Measurements from ENCODE around the gene SPAG16.
A peak's percentile ranks its signal among the peaks of the same experiment; 100 is the strongest.

Gene SPAG16

DNA sequence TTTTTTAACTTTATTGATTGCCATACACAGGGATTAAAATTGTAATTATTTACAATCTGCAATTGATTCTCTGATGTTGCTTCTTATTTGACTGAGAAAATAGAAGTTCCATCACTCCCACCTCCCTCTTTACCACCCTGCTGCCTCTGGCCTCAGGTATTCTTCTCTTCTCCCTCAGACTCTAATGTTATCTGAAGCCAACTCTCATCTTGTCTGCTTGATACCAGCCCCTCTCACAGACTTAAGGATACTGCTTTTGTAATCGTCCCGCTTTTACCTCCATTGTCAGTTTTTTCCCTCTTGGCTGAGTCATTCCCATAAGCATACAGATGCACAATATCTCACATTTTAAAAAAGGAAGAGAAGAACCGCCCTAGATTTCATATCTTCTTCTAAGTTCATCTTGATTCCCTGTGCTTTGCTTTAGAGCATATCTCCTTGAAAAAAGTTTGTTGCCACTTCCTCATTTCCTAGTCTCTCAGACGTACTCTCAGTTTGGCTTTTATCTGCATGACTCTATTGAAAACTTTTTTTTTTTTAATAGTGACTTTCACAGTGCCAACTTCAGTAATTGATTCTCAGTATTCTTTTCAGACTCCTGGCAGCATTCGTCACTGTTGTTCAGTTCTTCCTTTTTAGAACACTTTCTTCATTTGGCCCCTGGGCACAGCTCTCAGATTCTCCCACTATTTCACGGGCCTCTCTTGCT lies 31.1 kb downstream of the SPAG16 start:
- no peaks in the 10 kb centered on the region for H3F3A ChIP-seq (ENCODE audit: low read depth)
- H3K4me2 ChIP-seq (ENCODE audit: low read depth, low read length, poor library complexity, severe bottlenecking), result no peak overlapping the region
- H3K4me1 ChIP-seq (ENCODE audit: insufficient read depth, low read length, poor library complexity, severe bottlenecking), result no peaks in the 10 kb centered on the region
- H4K20me1 ChIP-seq (ENCODE audit: insufficient read depth, low read length, poor library complexity, severe bottlenecking), result no peaks in the 10 kb centered on the region
- H3K9me2 ChIP-seq (replicated peaks; ENCODE audit: low read depth, low read length), result no peaks in the 10 kb centered on the region
- no peak overlapping the region for H3K9ac ChIP-seq (ENCODE audit: low read depth, low read length, poor library complexity, severe bottlenecking)
- no peak for TF ChIP-seq EZH2phosphoT487 (IDR thresholded peaks at IDR 0.05; ENCODE audit: borderline replicate concordance)
- no peak for TF ChIP-seq CTCF (conservative IDR thresholded peaks at IDR 0.05; ENCODE audit: low read length)
- H3K36me3 ChIP-seq (ENCODE audit: insufficient read depth, low read length), result no peaks in the 10 kb centered on the region
- H3K9me3 ChIP-seq (ENCODE audit: insufficient read depth, low read depth, low read length), result no peaks in the 10 kb centered on the region
- H3K79me2 ChIP-seq (ENCODE audit: insufficient read depth, low read length), result no peaks in the 10 kb centered on the region
- H2AFZ ChIP-seq (ENCODE audit: low read length), result peak overlapping the region; percentile 25; the same call in 1 of the 2 replicates
- no peaks in the 10 kb centered on the region for H3K27me3 ChIP-seq (ENCODE audit: insufficient read depth, low read length, poor library complexity, severe bottlenecking)
- H3K4me3 ChIP-seq (ENCODE audit: low read length, poor library complexity, severe bottlenecking), result no peak overlapping the region

DNA sequence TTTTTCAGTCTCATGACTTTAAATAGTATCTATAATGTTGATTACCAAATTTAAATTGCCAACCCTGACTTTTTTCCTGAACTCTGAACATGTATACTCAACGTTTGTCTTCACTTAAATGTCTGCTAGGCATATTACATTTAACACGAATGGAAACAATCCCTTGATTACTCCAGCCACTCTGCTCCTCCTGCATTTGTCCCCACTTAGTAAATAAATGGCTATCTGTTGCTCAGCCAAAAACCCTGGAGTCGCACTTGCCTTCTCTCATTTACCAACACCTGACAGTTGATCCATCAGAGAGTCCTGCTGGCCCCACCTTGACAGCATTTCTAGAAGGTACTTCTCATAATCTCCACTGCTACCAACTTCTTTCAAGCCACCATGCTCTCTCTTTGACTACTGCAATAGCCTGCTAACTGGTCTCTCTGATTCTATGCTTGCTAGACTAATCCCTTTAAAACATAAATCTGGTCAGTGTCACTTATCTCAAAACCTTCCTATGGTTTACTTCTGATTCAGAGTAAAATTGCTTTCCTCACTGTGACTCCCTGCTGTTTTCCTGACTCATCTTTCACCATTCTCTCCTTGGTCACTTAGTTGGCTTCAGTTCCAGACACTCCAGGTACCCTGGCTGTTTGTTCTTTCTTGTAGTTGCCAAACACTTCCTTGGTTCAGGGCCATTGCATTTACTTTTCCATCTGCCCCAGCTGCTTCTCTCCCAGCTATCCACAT lies 31.9 kb downstream of the SPAG16 start:
- H3K79me2 ChIP-seq (ENCODE audit: insufficient read depth, low read length), result no peaks in the 10 kb centered on the region
- no peak overlapping the region for H3K4me2 ChIP-seq (ENCODE audit: low read depth, low read length, poor library complexity, severe bottlenecking)
- H3K9me3 ChIP-seq (ENCODE audit: insufficient read depth, low read depth, low read length), result no peaks in the 10 kb centered on the region
- TF ChIP-seq CTCF (conservative IDR thresholded peaks at IDR 0.05; ENCODE audit: low read length) (no peak), EZH2phosphoT487 (IDR thresholded peaks at IDR 0.05; ENCODE audit: borderline replicate concordance) (no peak)
- H3K9me2 ChIP-seq (replicated peaks; ENCODE audit: low read depth, low read length), result no peaks in the 10 kb centered on the region
- H4K20me1 ChIP-seq (ENCODE audit: insufficient read depth, low read length, poor library complexity, severe bottlenecking), result no peaks in the 10 kb centered on the region
- no peaks in the 10 kb centered on the region for H3F3A ChIP-seq (ENCODE audit: low read depth)
- no peak overlapping the region for H3K4me3 ChIP-seq (ENCODE audit: low read length, poor library complexity, severe bottlenecking)
- H2AFZ ChIP-seq (ENCODE audit: low read length), result peak overlapping the region; percentile 25; the same call in 1 of the 2 replicates
- no peaks in the 10 kb centered on the region for H3K4me1 ChIP-seq (ENCODE audit: insufficient read depth, low read length, poor library complexity, severe bottlenecking)
- H3K36me3 ChIP-seq (ENCODE audit: insufficient read depth, low read length), result no peaks in the 10 kb centered on the region
- no peaks in the 10 kb centered on the region for H3K27me3 ChIP-seq (ENCODE audit: insufficient read depth, low read length, poor library complexity, severe bottlenecking)
- no peak overlapping the region for H3K9ac ChIP-seq (ENCODE audit: low read depth, low read length, poor library complexity, severe bottlenecking)

DNA sequence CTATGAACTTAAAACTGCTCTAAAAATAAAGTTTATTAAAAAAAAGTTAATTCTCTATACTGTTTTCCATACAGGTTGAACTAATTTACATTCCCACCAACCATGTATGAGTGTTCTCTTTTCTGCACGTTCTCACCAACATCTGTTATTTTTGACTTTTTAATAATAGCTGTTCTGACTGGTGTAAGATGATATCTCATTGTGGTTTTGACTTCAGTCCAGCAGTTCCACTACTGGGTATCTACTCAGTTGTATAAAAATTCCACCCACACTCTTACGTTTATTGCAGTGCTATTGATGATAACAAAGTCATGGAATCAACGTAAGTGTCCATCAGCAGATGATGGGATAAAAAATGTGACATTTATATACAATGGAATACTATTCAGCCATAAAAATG lies 33.7 kb downstream of the SPAG16 start:
- no peaks in the 10 kb centered on the region for H3K9me3 ChIP-seq (ENCODE audit: insufficient read depth, low read depth, low read length)
- no peak overlapping the region for H2AFZ ChIP-seq (ENCODE audit: low read length)
- H3K9ac ChIP-seq (ENCODE audit: low read depth, low read length, poor library complexity, severe bottlenecking), result no peak overlapping the region
- no peaks in the 10 kb centered on the region for H4K20me1 ChIP-seq (ENCODE audit: insufficient read depth, low read length, poor library complexity, severe bottlenecking)
- H3K4me3 ChIP-seq (ENCODE audit: low read length, poor library complexity, severe bottlenecking), result no peak overlapping the region
- TF ChIP-seq CTCF (conservative IDR thresholded peaks at IDR 0.05; ENCODE audit: low read length), result no peak
- TF ChIP-seq EZH2phosphoT487 (IDR thresholded peaks at IDR 0.05; ENCODE audit: borderline replicate concordance), result no peak
- no peaks in the 10 kb centered on the region for H3K4me1 ChIP-seq (ENCODE audit: insufficient read depth, low read length, poor library complexity, severe bottlenecking)
- H3K9me2 ChIP-seq (replicated peaks; ENCODE audit: low read depth, low read length), result no peaks in the 10 kb centered on the region
- H3K27me3 ChIP-seq (ENCODE audit: insufficient read depth, low read length, poor library complexity, severe bottlenecking), result no peaks in the 10 kb centered on the region
- H3K4me2 ChIP-seq (ENCODE audit: low read depth, low read length, poor library complexity, severe bottlenecking), result no peak overlapping the region
- H3F3A ChIP-seq (ENCODE audit: low read depth), result no peaks in the 10 kb centered on the region
- H3K79me2 ChIP-seq (ENCODE audit: insufficient read depth, low read length), result no peaks in the 10 kb centered on the region
- no peaks in the 10 kb centered on the region for H3K36me3 ChIP-seq (ENCODE audit: insufficient read depth, low read length)
